Nephron (organoid): Measurements from ENCODE around the gene DBX2.
"Not testable (repeated sequence)": the region's sequence is repeated elsewhere in the genome, so short reads cannot be mapped to it uniquely, and the experiment has no call there.

ENCODE experiments used
- H3K27ac Mint-ChIP-seq, 3 experiments: 2 replicates each; pipeline ENCODE4 v1.8.0; 2020; ENCODE audit warnings: mixed read lengths in 3 of 3, mild to moderate bottlenecking in 2 of 3, moderate library complexity in 1 of 3
- H3K27me3 Mint-ChIP-seq: 2 replicates; pipeline ENCODE4 v1.8.0; 2021; ENCODE audit warnings: low read depth, mild to moderate bottlenecking, moderate library complexity, mixed read lengths
- H3K36me3 Mint-ChIP-seq: 2 replicates; pipeline ENCODE4 v1.8.0; 2020; ENCODE audit warnings: low read depth, mixed read lengths
- H3K4me1 Mint-ChIP-seq: 2 replicates; pipeline ENCODE4 v1.8.0; 2020; ENCODE audit warnings: mixed read lengths
- H3K4me3 Mint-ChIP-seq, 3 experiments: 2 replicates each; pipeline ENCODE4 v1.8.0; 2020; ENCODE audit warnings: mild to moderate bottlenecking in 3 of 3, mixed read lengths in 3 of 3, moderate library complexity in 2 of 3
- H3K9me3 Mint-ChIP-seq: 2 replicates; pipeline ENCODE4 v1.8.0; 2020; ENCODE audit warnings: mixed read lengths
- CTCF ChIP-seq, 3 experiments: fragments of 200-600 bp; sonication (generic); IDR thresholded peaks; one replicate each; pipeline ENCODE4 v1.5.0; 2021; ENCODE audit warnings: antibody characterized with exemption in 3 of 3; ENCODE audit not compliant: unreplicated experiment in 3 of 3

Gene DBX2

DNA sequence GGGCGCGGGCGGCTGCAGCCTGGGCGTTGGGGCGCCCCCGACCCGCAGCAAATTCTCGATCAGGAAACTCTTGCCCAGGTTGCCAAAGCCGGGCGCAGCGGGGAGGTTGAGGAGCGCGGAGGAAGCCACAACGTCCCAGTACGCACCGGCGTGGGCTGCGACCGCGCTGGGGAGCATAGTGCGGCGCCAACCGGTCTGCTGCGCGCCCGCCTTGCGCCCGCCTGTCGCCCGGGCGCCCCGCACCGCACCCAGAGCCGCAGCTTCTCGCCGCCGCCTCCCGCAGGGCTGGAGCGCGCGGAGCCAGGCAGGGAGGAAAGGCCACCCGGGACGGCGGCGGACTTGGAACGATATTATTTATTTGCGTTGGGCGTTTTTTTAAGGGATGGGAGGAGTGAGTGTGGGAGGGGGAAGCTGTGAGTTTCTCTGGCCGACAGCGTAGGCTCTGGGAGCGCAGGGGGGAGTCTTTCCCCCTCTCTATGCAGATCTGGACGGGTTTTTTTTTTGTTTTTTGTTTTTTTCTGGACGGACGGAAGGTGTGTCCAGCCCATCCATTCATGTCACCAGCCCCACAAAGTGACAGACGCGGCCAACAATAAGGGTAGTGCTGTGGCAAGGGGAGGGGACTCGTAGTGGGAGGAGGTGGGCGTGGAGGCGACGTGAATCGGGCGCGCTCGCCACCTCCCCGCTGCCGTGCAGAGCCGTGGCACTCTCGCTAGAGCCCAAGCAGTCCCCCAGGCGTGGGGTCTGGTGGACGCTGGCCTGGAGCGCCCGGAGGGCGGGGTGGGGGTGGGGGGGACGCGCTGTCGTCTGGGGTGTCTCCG is at the start of gene DBX2:
DBX2 (minus strand) TSS at position 349 of the 821 bp plus-strand sequence; CDS start at position 177, 172 bp downstream.
- Mint-ChIP-seq H3K36me3 (no peaks in the 10 kb centered on the region), H3K27ac (no peak within 1 kb of the TSS), H3K27me3 (peaks cover 92% of the 10 kb centered on the region), H3K4me3 (peak within 1 kb of the TSS; percentile 89 to 95 (median 94)), H3K9me3 (no peaks in the 10 kb centered on the region), H3K4me1 (peaks cover 8% of the 10 kb centered on the region)
- TF ChIP-seq CTCF (IDR thresholded peaks at IDR 0.05; ENCODE audit: unreplicated experiment in 3 of 3) = no peak

DNA sequence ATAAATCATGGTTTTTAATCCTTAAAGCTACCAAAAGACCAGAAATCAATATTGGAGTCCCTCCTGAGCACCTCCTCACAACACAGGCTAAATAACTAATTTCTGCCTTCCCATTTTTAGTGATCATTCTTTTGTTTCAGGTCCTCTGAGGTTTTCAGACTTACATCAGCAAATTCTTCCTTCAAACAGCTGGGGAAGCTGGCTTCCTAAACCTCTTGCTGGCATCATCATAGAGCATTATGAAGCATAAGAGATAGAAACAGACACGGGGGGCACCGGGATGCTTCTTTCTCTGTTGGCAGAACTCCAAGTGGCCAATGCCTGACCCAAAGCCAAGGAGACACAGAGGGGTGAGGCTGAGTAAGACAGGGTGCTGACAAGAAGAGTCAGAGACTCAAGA is 47.9 kb upstream of the DBX2 start:
- Mint-ChIP-seq H3K27me3 (no peaks in the 10 kb centered on the region), H3K4me1 (peaks cover 5% of the 10 kb centered on the region), H3K27ac (peak overlapping the region in 1 of 3 experiments; percentile 26), H3K4me3 (no peak overlapping the region), H3K9me3 (no peaks in the 10 kb centered on the region), H3K36me3 (no peaks in the 10 kb centered on the region)
- no peak for TF ChIP-seq CTCF (IDR thresholded peaks at IDR 0.05; ENCODE audit: unreplicated experiment in 3 of 3)

DNA sequence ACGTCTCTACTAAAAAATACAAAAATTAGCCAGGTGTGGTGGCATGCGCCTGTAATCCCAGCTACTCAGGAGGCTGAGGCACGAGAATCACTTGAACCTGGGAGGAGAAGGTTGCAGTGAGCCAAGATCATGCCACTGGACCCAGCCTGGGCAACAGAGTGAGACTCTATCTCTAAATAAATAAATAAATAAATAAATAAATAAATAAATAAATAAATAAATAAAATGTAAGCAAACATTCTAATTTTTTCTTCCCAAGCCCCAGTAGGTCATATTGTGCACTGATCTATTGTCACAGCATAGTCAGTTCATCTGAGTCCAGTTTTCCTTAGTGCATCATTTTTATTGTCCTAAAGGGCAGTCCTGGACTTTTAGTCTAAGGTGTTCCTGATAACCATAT is 44.5 kb upstream of the DBX2 start:
- not testable (repeated sequence) for H3K9me3 Mint-ChIP-seq, H3K27ac Mint-ChIP-seq, H3K4me3 Mint-ChIP-seq, H3K36me3 Mint-ChIP-seq, H3K27me3 Mint-ChIP-seq
- H3K4me1 Mint-ChIP-seq = peaks cover 17% of the 10 kb centered on the region

- Mint-ChIP-seq H3K4me1 (peaks cover 17% of the 10 kb centered on the region), H3K9me3 (no peaks in the 10 kb centered on the region), H3K27me3 (no peaks in the 10 kb centered on the region), H3K4me3 (no peak overlapping the region), H3K27ac (peak overlapping the region in 1 of 3 experiments; percentile 16), H3K36me3 (no peaks in the 10 kb centered on the region)
- no peak for TF ChIP-seq CTCF (IDR thresholded peaks at IDR 0.05; ENCODE audit: unreplicated experiment in 3 of 3)
These were observed 42.2 kb upstream of the DBX2 start for GRCh38 chr12:45093051-45093450.

- Mint-ChIP-seq H3K4me1 (peaks cover 13% of the 10 kb centered on the region), H3K27me3 (no peaks in the 10 kb centered on the region), H3K4me3 (no peak overlapping the region), H3K36me3 (peaks cover 4% of the 10 kb centered on the region), H3K9me3 (peaks cover 9% of the 10 kb centered on the region), H3K27ac (no peak overlapping the region)
- TF ChIP-seq CTCF (IDR thresholded peaks at IDR 0.05; ENCODE audit: unreplicated experiment in 3 of 3) = no peak
These were observed 38.6 kb upstream of the DBX2 start for GRCh38 chr12:45089411-45090075.

GRCh38 chr12:45088608-45089007 is 37.7 kb upstream of the DBX2 start:
- H3K27ac Mint-ChIP-seq = no peak overlapping the region
- H3K9me3 Mint-ChIP-seq = peaks cover 9% of the 10 kb centered on the region
- no peaks in the 10 kb centered on the region for H3K27me3 Mint-ChIP-seq
- no peak for TF ChIP-seq CTCF (IDR thresholded peaks at IDR 0.05; ENCODE audit: unreplicated experiment in 3 of 3)
- H3K4me1 Mint-ChIP-seq = peaks cover 11% of the 10 kb centered on the region
- H3K36me3 Mint-ChIP-seq = peaks cover 4% of the 10 kb centered on the region
- no peak overlapping the region for H3K4me3 Mint-ChIP-seq

DNA sequence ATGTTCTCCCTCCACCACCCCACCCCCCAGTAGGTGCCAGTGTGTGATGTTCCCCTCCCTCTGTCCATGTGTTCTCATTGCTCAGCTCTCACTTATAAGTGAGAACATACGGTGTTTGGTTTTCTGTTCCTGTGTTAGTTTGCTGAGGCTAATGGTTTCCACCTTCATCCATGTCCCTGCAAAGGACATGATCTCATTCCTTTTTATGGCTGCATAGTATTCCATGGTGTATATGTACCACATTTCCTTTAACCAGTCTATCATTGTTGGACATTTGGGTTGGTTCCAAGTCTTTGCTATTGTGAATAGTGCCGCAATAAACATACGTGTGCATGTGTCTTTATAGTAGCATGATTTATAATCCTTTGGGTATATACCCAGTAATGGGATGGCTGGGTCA is 33.3 kb upstream of the DBX2 start:
- not testable (repeated sequence) for H3K36me3 Mint-ChIP-seq, H3K4me3 Mint-ChIP-seq, H3K27me3 Mint-ChIP-seq, H3K9me3 Mint-ChIP-seq, H3K27ac Mint-ChIP-seq, H3K4me1 Mint-ChIP-seq
